MM.1S (cell line): ENCODE data around the gene GLYATL3.
"Not testable (repeated sequence)": the region's sequence is repeated elsewhere in the genome, so short reads cannot be mapped to it uniquely, and the experiment has no call there.

Experiments
- EZH2 ChIP-seq: fragments of 300-600 bp; sonication (generic); optimal IDR thresholded peaks from 2 replicates; pipeline ENCODE3; 2017; ENCODE audit warnings: low read depth, mild to moderate bottlenecking, antibody characterized with exemption, low read length, mixed read lengths
- EZH2phosphoT487 ChIP-seq: fragments of 300-600 bp; sonication (generic); IDR thresholded peaks from 2 replicates; pipeline ENCODE4 v1.6.1; 2018; ENCODE audit warnings: antibody characterized with exemption, low read length
- TF ChIP-seq, protein P1 (sequence below): fragments of 300-600 bp; sonication (generic); IDR thresholded peaks from 2 replicates; pipeline ENCODE4 v1.5.1; 2016; ENCODE audit warnings: antibody characterized with exemption, low read length, mixed read lengths

DNA sequence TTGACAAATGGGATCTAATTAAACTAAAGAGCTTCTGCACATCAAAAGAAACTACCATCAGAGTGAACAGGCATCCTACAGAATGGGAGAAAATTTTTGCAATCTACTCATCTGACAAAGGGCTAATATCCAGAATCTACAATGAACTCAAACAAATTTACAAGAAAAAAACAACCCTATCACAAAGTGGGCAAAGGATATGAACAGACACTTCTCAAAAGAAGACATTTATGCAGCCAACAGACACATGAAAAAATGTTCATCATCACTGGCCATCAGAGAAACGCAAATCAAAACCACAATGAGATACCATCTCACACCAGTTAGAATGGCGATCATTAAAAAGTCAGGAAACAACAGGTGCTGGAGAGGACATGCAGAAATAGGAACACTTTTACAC is 23.2 kb upstream of the GLYATL3 start:
- TF ChIP-seq, protein P1, sequence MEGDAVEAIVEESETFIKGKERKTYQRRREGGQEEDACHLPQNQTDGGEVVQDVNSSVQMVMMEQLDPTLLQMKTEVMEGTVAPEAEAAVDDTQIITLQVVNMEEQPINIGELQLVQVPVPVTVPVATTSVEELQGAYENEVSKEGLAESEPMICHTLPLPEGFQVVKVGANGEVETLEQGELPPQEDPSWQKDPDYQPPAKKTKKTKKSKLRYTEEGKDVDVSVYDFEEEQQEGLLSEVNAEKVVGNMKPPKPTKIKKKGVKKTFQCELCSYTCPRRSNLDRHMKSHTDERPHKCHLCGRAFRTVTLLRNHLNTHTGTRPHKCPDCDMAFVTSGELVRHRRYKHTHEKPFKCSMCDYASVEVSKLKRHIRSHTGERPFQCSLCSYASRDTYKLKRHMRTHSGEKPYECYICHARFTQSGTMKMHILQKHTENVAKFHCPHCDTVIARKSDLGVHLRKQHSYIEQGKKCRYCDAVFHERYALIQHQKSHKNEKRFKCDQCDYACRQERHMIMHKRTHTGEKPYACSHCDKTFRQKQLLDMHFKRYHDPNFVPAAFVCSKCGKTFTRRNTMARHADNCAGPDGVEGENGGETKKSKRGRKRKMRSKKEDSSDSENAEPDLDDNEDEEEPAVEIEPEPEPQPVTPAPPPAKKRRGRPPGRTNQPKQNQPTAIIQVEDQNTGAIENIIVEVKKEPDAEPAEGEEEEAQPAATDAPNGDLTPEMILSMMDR = not testable (repeated sequence)
- TF ChIP-seq EZH2, EZH2phosphoT487: not testable (repeated sequence)
